PFSK-1 (cell line): Measurements from ENCODE around the gene FMO5.

Experiments used
- FOXP2 ChIP-seq: optimal IDR thresholded peaks from 2 replicates; pipeline ENCODE3; 2011; ENCODE audit warnings: borderline replicate concordance, control low read depth, inconsistent platforms; ENCODE audit not compliant: insufficient read depth; ENCODE audit errors: extremely low read length, extremely low read depth
- POLR2AphosphoS5 ChIP-seq: IDR thresholded peaks from 2 replicates; pipeline ENCODE4 v1.6.1; 2012; ENCODE audit warnings: low read depth, mild to moderate bottlenecking, control low read depth, low read length, moderate library complexity
- REST ChIP-seq, 2 experiments: IDR thresholded peaks; 2 replicates each; pipeline versions ENCODE4 v1.6.1 to v1.8.0; 2011 to 2012; ENCODE audit warnings: low read depth in 2 of 2, low read length in 2 of 2, control low read depth in 1 of 2, inconsistent platforms in 1 of 2, mild to moderate bottlenecking in 1 of 2, moderate library complexity in 1 of 2; ENCODE audit not compliant: insufficient read depth in 1 of 2
- SIN3A ChIP-seq: IDR thresholded peaks from 2 replicates; pipeline ENCODE4 v1.6.1; 2012; ENCODE audit warnings: mild to moderate bottlenecking, low read length, moderate library complexity, borderline replicate concordance; ENCODE audit not compliant: insufficient read depth
- TAF1 ChIP-seq: IDR thresholded peaks from 2 replicates; pipeline ENCODE4 v1.6.1; 2012; ENCODE audit warnings: low read length, control low read depth, borderline replicate concordance; ENCODE audit not compliant: insufficient read depth

GRCh38 chr1:147266381-147266780, 41.2 kb upstream of the FMO5 start:
- no peak for TF ChIP-seq REST (IDR thresholded peaks at IDR 0.05; ENCODE audit: insufficient read depth in 1 of 2, low read depth in 2 of 2, low read length in 2 of 2)
- TF ChIP-seq POLR2AphosphoS5 = no peak
- no peak for TF ChIP-seq SIN3A
- no peak for TF ChIP-seq TAF1
- no peak for TF ChIP-seq FOXP2
